ENCODE data around the gene ATP11A.

The ATP11A gene

GRCh38 chr13:112744168-112745021, 54.6 kb downstream of the ATP11A start:
- no peak for DNase-seq

GRCh38 chr13:112746044-112746443, 56.2 kb downstream of the ATP11A start:
- DNase-seq = no peak

- no peak for DNase-seq
These were observed 57.4 kb downstream of the ATP11A start for GRCh38 chr13:112747256-112747655.

- DNase-seq = no peak
These were observed 59.3 kb downstream of the ATP11A start for GRCh38 chr13:112748947-112749735.

GRCh38 chr13:112750570-112750969, 60.7 kb downstream of the ATP11A start:
- no peak for DNase-seq

GRCh38 chr13:112751617-112752016, 61.8 kb downstream of the ATP11A start:
- DNase-seq = no peak

GRCh38 chr13:112752211-112752610, 62.4 kb downstream of the ATP11A start:
- DNase-seq = no peak

- DNase-seq = peak; percentile 27
These were observed 63.1 kb downstream of the ATP11A start for GRCh38 chr13:112752711-112753541.

GRCh38 chr13:112753833-112754232, 64.0 kb downstream of the ATP11A start:
- no peak for DNase-seq

- no peak for DNase-seq
These were observed 64.6 kb downstream of the ATP11A start for GRCh38 chr13:112754281-112755025.

GRCh38 chr13:112755331-112755730, 65.5 kb downstream of the ATP11A start:
- no peak for DNase-seq

- no peak for DNase-seq
These were observed 66.2 kb downstream of the ATP11A start for GRCh38 chr13:112756081-112756480.

GRCh38 chr13:112756511-112756966, 66.7 kb downstream of the ATP11A start:
- no peak for DNase-seq

- no peak for DNase-seq
These were observed 67.3 kb downstream of the ATP11A start for GRCh38 chr13:112756967-112757758.

- DNase-seq = no peak
These were observed 67.9 kb downstream of the ATP11A start for GRCh38 chr13:112757759-112758086.

- no peak for DNase-seq
These were observed 69.2 kb downstream of the ATP11A start for GRCh38 chr13:112759053-112759452.

- DNase-seq = no peak
These were observed 70.0 kb downstream of the ATP11A start for GRCh38 chr13:112759827-112760226.

- DNase-seq = no peak
These were observed 70.6 kb downstream of the ATP11A start for GRCh38 chr13:112760435-112760834.

- DNase-seq = no peak
These were observed 71.1 kb downstream of the ATP11A start for GRCh38 chr13:112760931-112761330.

- no peak for DNase-seq
These were observed 72.2 kb downstream of the ATP11A start for GRCh38 chr13:112761701-112762689.
